GM18951 (cell line): ENCODE results near the gene SLC39A8.

Experiments used
- POLR2A ChIP-seq: IDR thresholded peaks from 4 replicates; pipeline ENCODE4 v1.6.1; 2011; ENCODE audit warnings: mild to moderate bottlenecking; ENCODE audit not compliant: insufficient read length, insufficient read depth; ENCODE audit errors: extremely low read depth
- in situ Hi-C: fragments of 300-500 bp; cut with MboI; formaldehyde crosslinking; loops from one replicate; pipeline ENCODE4 v1.12.0; 2022; ENCODE audit warnings: low sequenced_read_pairs, mixed read lengths, inconsistent platforms; ENCODE audit not compliant: unreplicated experiment

The SLC39A8 gene

GRCh38 chr4:102223461-102223860 lies 121.8 kb downstream of the SLC39A8 start:
- TF ChIP-seq POLR2A = no peak
- in situ Hi-C loops = no loop called here

GRCh38 chr4:102222838-102223409 lies 122.4 kb downstream of the SLC39A8 start:
- in situ Hi-C loops = no loop called here
- TF ChIP-seq POLR2A = no peak

GRCh38 chr4:102219129-102219528 lies 126.2 kb downstream of the SLC39A8 start:
- no peak for TF ChIP-seq POLR2A
- in situ Hi-C loops = no loop called here

GRCh38 chr4:102218656-102219055 lies 126.6 kb downstream of the SLC39A8 start:
- in situ Hi-C loops = no loop called here

GRCh38 chr4:102217775-102218355 lies 127.4 kb downstream of the SLC39A8 start:
- in situ Hi-C loops = no loop called here
- no peak for TF ChIP-seq POLR2A

More at GRCh38 chr4:102218656-102219055, 126.6 kb downstream of the SLC39A8 start:
- TF ChIP-seq POLR2A = no peak

- TF ChIP-seq POLR2A = no peak
- in situ Hi-C loops = no loop called here
Observed at GRCh38 chr4:102217345-102217744, 127.9 kb downstream of the SLC39A8 start.

GRCh38 chr4:102216666-102217065 lies 128.6 kb downstream of the SLC39A8 start:
- TF ChIP-seq POLR2A = no peak
- in situ Hi-C loops = no loop called here

GRCh38 chr4:102213031-102213430 lies 132.3 kb downstream of the SLC39A8 start:
- no peak for TF ChIP-seq POLR2A
- in situ Hi-C loops = no loop called here
